ENCODE measurements around the gene BIN1. TPM values are rescaled to one million over a fixed set of nuclear protein-coding genes. Genes with fewer than 3 reads are reported as not detected.

Gene BIN1
- total RNA-seq, 1 donor from 2014 or later = 182 TPM

DNA sequence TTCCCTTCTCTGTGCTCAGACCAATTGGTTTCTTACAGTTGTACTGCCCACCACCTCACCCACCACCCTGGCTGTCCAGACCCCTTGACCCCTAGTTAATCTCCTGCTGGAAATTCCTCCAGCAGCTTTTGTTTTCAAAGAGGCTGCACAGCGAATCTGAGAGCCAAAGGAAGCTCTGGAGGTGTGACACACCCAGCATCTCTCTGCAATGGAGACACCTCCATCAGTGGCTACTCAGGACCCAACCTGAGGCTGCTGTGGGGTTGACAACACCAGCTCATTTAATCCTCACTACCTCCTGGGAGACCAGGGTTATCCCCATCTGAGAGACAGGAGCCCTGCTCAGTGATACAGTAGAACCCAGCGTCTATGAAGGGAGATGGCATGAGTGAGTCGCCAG is 86.4 kb downstream of the BIN1 start:
- no peaks in the 10 kb centered on the region for H3K9me3 Mint-ChIP-seq (ENCODE audit: unreplicated experiment)
- peaks cover 9% of the 10 kb centered on the region for H3K27me3 Mint-ChIP-seq (ENCODE audit: unreplicated experiment)
- no peak for DNase-seq (ENCODE audit: low spot score)
- H3K4me3 Mint-ChIP-seq (ENCODE audit: unreplicated experiment) = no peak overlapping the region
- H3K4me1 Mint-ChIP-seq (ENCODE audit: unreplicated experiment) = peaks cover 10% of the 10 kb centered on the region
- no peaks in the 10 kb centered on the region for H3K36me3 Mint-ChIP-seq (ENCODE audit: low read depth, unreplicated experiment)
- TF ChIP-seq, protein P1, sequence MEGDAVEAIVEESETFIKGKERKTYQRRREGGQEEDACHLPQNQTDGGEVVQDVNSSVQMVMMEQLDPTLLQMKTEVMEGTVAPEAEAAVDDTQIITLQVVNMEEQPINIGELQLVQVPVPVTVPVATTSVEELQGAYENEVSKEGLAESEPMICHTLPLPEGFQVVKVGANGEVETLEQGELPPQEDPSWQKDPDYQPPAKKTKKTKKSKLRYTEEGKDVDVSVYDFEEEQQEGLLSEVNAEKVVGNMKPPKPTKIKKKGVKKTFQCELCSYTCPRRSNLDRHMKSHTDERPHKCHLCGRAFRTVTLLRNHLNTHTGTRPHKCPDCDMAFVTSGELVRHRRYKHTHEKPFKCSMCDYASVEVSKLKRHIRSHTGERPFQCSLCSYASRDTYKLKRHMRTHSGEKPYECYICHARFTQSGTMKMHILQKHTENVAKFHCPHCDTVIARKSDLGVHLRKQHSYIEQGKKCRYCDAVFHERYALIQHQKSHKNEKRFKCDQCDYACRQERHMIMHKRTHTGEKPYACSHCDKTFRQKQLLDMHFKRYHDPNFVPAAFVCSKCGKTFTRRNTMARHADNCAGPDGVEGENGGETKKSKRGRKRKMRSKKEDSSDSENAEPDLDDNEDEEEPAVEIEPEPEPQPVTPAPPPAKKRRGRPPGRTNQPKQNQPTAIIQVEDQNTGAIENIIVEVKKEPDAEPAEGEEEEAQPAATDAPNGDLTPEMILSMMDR (IDR thresholded peaks at IDR 0.05; ENCODE audit: unreplicated experiment) = no peak
- no peak overlapping the region for H3K27ac Mint-ChIP-seq (ENCODE audit: unreplicated experiment)

- peaks cover 13% of the 10 kb centered on the region for H3K27me3 Mint-ChIP-seq (ENCODE audit: unreplicated experiment)
- peaks cover 5% of the 10 kb centered on the region for H3K36me3 Mint-ChIP-seq (ENCODE audit: low read depth, unreplicated experiment)
- peaks cover 31% of the 10 kb centered on the region for H3K4me1 Mint-ChIP-seq (ENCODE audit: unreplicated experiment)
- no peak overlapping the region for H3K4me3 Mint-ChIP-seq (ENCODE audit: unreplicated experiment)
- no peak for DNase-seq (ENCODE audit: low spot score)
- H3K9me3 Mint-ChIP-seq (ENCODE audit: unreplicated experiment) = no peaks in the 10 kb centered on the region
- no peak overlapping the region for H3K27ac Mint-ChIP-seq (ENCODE audit: unreplicated experiment)
- TF ChIP-seq, protein P1 (IDR thresholded peaks at IDR 0.05; ENCODE audit: unreplicated experiment) = no peak
Observed at GRCh38 chr2:127017548-127017947, 89.4 kb downstream of the BIN1 start.

DNA sequence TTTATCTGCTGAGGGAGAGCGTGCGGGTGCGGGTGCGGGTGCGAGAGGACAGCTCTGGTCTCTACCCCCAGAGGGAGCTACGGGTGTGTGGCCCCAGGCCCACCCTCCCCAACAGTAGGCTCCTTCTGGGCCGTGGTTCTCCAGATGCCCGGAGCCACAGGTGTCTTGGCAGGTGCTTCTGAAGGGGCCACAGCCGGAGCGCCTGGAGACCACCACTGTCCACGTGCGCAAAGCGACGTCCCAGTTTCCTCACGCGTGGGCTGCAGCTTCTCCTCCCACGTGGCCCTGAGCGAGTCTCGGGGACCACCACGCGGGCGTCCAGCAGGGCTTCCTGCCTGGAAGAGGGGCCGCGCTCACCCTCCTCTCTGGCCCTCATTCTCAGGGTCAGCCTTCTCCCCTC is 90.6 kb downstream of the BIN1 start:
- peaks cover 14% of the 10 kb centered on the region for H3K27me3 Mint-ChIP-seq (ENCODE audit: unreplicated experiment)
- H3K9me3 Mint-ChIP-seq (ENCODE audit: unreplicated experiment) = no peaks in the 10 kb centered on the region
- no peak overlapping the region for H3K4me3 Mint-ChIP-seq (ENCODE audit: unreplicated experiment)
- H3K36me3 Mint-ChIP-seq (ENCODE audit: low read depth, unreplicated experiment) = peaks cover 5% of the 10 kb centered on the region
- DNase-seq (ENCODE audit: low spot score) = no peak
- peaks cover 35% of the 10 kb centered on the region for H3K4me1 Mint-ChIP-seq (ENCODE audit: unreplicated experiment)
- TF ChIP-seq, protein P1 (IDR thresholded peaks at IDR 0.05; ENCODE audit: unreplicated experiment) = no peak
- H3K27ac Mint-ChIP-seq (ENCODE audit: unreplicated experiment) = no peak overlapping the region

DNA sequence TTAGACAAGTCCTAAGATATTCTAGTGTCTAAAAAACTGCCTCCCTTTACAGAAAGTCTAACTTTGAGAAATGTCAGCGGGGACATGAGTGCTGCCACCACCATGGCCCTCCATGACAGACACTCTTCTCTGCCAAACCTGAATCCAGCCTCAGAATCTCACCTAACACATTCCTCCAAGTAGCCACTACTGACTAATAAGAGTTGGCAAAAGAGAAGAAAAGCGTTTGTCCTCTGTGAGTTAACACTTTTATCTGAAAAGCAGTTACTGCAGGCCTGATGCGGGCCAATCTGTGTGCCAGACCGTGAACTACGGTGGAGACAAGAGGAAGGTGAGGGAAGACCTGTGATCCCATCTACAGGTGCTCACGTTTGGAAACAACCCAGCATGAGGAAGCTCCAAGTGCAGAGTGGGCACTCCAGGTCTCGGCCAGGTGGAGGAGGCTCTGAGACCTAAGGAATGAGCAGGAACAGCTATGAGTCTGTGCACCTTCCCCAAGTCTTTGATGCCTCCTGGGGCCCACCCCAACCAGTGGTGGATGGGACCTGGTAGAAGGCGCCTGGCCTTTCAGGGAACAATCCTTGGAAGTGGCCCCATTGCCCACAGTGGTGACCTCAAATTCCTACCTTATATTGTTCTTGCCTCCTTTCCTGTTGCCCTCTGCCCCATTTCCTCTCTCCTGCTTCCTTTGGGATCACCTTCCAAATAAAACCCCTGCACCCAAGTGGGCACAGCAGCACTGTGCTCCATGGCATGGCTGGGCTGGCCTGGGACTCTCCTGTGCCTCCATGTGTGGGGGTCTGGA is 91.6 kb downstream of the BIN1 start:
- peaks cover 38% of the 10 kb centered on the region for H3K4me1 Mint-ChIP-seq (ENCODE audit: unreplicated experiment)
- TF ChIP-seq, protein P1 (IDR thresholded peaks at IDR 0.05; ENCODE audit: unreplicated experiment) = no peak
- peaks cover 9% of the 10 kb centered on the region for H3K36me3 Mint-ChIP-seq (ENCODE audit: low read depth, unreplicated experiment)
- H3K4me3 Mint-ChIP-seq (ENCODE audit: unreplicated experiment) = no peak overlapping the region
- peak overlapping the region; percentile 11 for H3K27ac Mint-ChIP-seq (ENCODE audit: unreplicated experiment)
- no peaks in the 10 kb centered on the region for H3K9me3 Mint-ChIP-seq (ENCODE audit: unreplicated experiment)
- DNase-seq (ENCODE audit: low spot score) = no peak
- H3K27me3 Mint-ChIP-seq (ENCODE audit: unreplicated experiment) = peaks cover 14% of the 10 kb centered on the region

GRCh38 chr2:127014630-127015029 is 92.3 kb downstream of the BIN1 start:
- H3K27me3 Mint-ChIP-seq (ENCODE audit: unreplicated experiment) = peaks cover 13% of the 10 kb centered on the region
- H3K4me1 Mint-ChIP-seq (ENCODE audit: unreplicated experiment) = peaks cover 38% of the 10 kb centered on the region
- peaks cover 9% of the 10 kb centered on the region for H3K36me3 Mint-ChIP-seq (ENCODE audit: low read depth, unreplicated experiment)
- H3K27ac Mint-ChIP-seq (ENCODE audit: unreplicated experiment) = peak overlapping the region; percentile 11
- DNase-seq (ENCODE audit: low spot score) = no peak
- no peak overlapping the region for H3K4me3 Mint-ChIP-seq (ENCODE audit: unreplicated experiment)
- TF ChIP-seq, protein P1 (IDR thresholded peaks at IDR 0.05; ENCODE audit: unreplicated experiment) = no peak
- H3K9me3 Mint-ChIP-seq (ENCODE audit: unreplicated experiment) = no peaks in the 10 kb centered on the region
